22Rv1 (cell line): ENCODE measurements around the gene KCNN2.

Experiments
- CTCF ChIP-seq: fragments of 450-650 bp; IDR thresholded peaks from 2 replicates; pipeline ENCODE4 v1.5.1; 2017; ENCODE audit warnings: mild to moderate bottlenecking
- ZFX ChIP-seq: fragments of 450-650 bp; IDR thresholded peaks from 2 replicates; pipeline ENCODE4 v1.6.1; 2017; ENCODE audit warnings: antibody characterized with exemption, borderline replicate concordance

DNA sequence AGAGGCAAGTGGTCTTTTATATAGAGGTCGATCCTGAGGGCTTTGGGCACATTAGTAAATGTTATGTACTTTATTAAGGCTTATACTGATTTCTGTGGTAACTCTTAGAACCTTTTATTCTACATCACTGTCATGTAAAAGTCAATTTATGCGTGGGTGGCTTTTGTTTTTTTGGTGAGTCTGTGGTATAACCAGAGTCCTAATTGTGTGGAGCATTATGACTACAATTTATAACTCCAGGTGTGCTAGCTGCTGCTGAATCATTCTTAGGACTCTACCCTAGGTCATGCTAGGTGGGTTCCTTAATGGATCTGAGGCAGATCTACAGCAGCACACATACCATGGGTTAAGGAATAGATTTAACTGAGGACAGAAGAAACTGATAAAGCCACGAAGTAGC lies 33.9 kb upstream of the KCNN2 start:
- TF ChIP-seq CTCF = no peak
- TF ChIP-seq ZFX = no peak
